HL-60 (cell line): ENCODE data around the gene CNOT9.

Experiments used
- GABPA ChIP-seq: IDR thresholded peaks from 2 replicates; pipeline ENCODE4 v1.6.1; 2012; ENCODE audit warnings: low read depth
- POLR2AphosphoS5 ChIP-seq: IDR thresholded peaks from 2 replicates; pipeline ENCODE4 v1.6.1; 2012; ENCODE audit warnings: low read depth
- SPI1 ChIP-seq: IDR thresholded peaks from 2 replicates; pipeline ENCODE4 v1.6.1; 2012; ENCODE audit warnings: low read depth, mild to moderate bottlenecking, borderline replicate concordance
- TF ChIP-seq, protein P1 (sequence below): IDR thresholded peaks from one replicate; pipeline ENCODE4 v1.5.1; 2011; ENCODE audit warnings: low read length, control low read depth, inconsistent platforms; ENCODE audit not compliant: insufficient read depth
- TF ChIP-seq, protein P2 (sequence below): IDR thresholded peaks from 2 replicates; pipeline ENCODE4 v1.6.1; 2012; ENCODE audit warnings: low read depth; ENCODE audit not compliant: insufficient replicate concordance

DNA sequence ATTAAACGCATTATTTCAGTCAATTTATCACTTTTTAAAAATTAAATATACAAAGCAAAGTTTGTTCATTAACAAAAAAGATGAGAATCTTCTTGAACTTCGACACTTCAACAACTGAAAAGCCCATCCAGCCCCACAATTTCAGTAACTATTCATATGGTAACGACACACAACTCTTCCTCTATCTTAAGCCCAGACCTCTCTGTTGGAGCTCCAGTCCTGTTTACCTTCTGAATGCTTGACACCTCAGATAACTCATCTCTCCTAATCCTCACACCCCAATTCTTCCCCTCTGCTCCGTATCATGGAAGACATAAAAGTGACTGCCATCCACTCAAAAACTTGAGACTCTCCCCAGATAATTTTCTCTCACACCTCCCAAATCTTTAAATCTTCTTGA, 13.1 kb upstream of the CNOT9 start:
- TF ChIP-seq, protein P1, sequence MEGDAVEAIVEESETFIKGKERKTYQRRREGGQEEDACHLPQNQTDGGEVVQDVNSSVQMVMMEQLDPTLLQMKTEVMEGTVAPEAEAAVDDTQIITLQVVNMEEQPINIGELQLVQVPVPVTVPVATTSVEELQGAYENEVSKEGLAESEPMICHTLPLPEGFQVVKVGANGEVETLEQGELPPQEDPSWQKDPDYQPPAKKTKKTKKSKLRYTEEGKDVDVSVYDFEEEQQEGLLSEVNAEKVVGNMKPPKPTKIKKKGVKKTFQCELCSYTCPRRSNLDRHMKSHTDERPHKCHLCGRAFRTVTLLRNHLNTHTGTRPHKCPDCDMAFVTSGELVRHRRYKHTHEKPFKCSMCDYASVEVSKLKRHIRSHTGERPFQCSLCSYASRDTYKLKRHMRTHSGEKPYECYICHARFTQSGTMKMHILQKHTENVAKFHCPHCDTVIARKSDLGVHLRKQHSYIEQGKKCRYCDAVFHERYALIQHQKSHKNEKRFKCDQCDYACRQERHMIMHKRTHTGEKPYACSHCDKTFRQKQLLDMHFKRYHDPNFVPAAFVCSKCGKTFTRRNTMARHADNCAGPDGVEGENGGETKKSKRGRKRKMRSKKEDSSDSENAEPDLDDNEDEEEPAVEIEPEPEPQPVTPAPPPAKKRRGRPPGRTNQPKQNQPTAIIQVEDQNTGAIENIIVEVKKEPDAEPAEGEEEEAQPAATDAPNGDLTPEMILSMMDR, result no peak
- TF ChIP-seq POLR2AphosphoS5, result no peak
- TF ChIP-seq GABPA, result no peak
- no peak for TF ChIP-seq SPI1
- TF ChIP-seq, protein P2, sequence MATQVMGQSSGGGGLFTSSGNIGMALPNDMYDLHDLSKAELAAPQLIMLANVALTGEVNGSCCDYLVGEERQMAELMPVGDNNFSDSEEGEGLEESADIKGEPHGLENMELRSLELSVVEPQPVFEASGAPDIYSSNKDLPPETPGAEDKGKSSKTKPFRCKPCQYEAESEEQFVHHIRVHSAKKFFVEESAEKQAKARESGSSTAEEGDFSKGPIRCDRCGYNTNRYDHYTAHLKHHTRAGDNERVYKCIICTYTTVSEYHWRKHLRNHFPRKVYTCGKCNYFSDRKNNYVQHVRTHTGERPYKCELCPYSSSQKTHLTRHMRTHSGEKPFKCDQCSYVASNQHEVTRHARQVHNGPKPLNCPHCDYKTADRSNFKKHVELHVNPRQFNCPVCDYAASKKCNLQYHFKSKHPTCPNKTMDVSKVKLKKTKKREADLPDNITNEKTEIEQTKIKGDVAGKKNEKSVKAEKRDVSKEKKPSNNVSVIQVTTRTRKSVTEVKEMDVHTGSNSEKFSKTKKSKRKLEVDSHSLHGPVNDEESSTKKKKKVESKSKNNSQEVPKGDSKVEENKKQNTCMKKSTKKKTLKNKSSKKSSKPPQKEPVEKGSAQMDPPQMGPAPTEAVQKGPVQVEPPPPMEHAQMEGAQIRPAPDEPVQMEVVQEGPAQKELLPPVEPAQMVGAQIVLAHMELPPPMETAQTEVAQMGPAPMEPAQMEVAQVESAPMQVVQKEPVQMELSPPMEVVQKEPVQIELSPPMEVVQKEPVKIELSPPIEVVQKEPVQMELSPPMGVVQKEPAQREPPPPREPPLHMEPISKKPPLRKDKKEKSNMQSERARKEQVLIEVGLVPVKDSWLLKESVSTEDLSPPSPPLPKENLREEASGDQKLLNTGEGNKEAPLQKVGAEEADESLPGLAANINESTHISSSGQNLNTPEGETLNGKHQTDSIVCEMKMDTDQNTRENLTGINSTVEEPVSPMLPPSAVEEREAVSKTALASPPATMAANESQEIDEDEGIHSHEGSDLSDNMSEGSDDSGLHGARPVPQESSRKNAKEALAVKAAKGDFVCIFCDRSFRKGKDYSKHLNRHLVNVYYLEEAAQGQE, result no peak
